ENCODE results near the gene PARM1. TPM values are rescaled to one million over a fixed set of nuclear protein-coding genes. Genes with fewer than 3 reads are reported as not detected.

PARM1 gene
- total and polyA plus RNA-seq, 2 experiments from 2014 or later: 4.9 to 10.4 TPM

DNA sequence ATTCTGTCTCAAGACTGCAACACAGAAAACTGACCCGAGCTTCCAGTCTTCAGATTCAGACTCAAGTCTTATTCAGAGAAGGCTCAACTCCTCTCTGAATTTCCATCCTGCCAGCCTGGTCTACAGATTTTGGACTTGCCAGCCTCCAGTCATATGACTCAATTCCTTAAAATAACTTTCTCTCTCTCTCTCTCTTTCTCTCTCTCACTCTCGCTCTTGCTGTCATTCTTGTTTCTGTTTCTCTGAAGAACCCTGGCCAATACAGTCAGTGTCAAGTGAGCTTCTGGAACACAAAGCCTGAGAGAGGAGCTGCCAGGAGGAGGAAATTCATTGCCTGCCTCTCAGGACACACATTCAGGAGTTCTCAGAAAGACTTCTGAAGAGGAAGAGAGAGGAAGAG lies 154.9 kb downstream of the PARM1 start:
- no peak for TF ChIP-seq ZNF114 (CRISPR knock-in tag; IDR thresholded peaks at IDR 0.05)
- Histone ChIP-seq H3K27ac (ENCODE audit: low read depth) (no peak overlapping the region), H3F3A (replicated peaks; ENCODE audit: low read depth) (no peaks in the 10 kb centered on the region), H2AFZ (no peak overlapping the region), H3K27me3 (ENCODE audit: insufficient read depth) (no peaks in the 10 kb centered on the region), H4K20me1 (replicated peaks; ENCODE audit: insufficient read depth) (no peaks in the 10 kb centered on the region), H3K9me2 (ENCODE audit: insufficient read depth) (0 out of 2 replicates have a peak, but pooled peaks cover 7% of the 10 kb centered on the region), H3K4me3 (no peak overlapping the region), H3K79me2 (replicated peaks; ENCODE audit: insufficient read depth) (no peaks in the 10 kb centered on the region), H3K4me2 (no peak overlapping the region), H3K4me1 (ENCODE audit: insufficient read depth) (peaks cover 7% of the 10 kb centered on the region), H3K36me3 (ENCODE audit: insufficient read depth) (no peaks in the 10 kb centered on the region)
- Mint-ChIP-seq H3K4me3 (no peak overlapping the region), H3K36me3 (ENCODE audit: low read depth) (no peaks in the 10 kb centered on the region; the same call in 2 of the 3 replicates), H3K9me3 (no peaks in the 10 kb centered on the region; the same call in 2 of the 3 replicates), H3K4me1 (peaks cover 4% of the 10 kb centered on the region), H3K27me3 (ENCODE audit: insufficient read depth, low read depth, poor library complexity) (no peaks in the 10 kb centered on the region), H3K27ac (no peak overlapping the region)
- ATAC-seq: no peak
- DNase-seq (ENCODE audit: low spot score): no peak

DNA sequence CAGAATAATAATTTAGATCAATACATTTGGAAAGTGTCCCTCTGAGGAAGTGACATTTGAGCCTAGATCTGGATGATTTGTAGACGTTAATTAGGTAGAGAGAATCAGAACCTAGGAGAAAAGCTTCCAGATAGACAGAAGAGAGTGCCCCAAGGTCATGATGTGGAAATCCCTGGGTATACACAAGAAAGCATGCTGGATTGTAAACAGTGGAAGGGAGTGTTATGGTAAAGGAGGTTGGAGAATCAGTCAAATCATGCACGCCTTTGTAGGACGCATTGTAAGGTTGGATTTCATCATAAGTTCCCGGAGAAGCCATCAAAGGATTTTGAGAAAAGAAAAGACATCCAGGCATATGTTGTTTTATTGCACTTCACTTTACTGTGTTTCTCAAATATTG lies 156.3 kb downstream of the PARM1 start:
- H3K27me3 Mint-ChIP-seq (ENCODE audit: insufficient read depth, low read depth, poor library complexity): no peaks in the 10 kb centered on the region
- Histone ChIP-seq H3K4me2 (no peak overlapping the region), H3K4me3 (no peak overlapping the region), H3F3A (replicated peaks; ENCODE audit: low read depth) (no peaks in the 10 kb centered on the region), H3K4me1 (ENCODE audit: insufficient read depth) (peaks cover 7% of the 10 kb centered on the region), H2AFZ (no peak overlapping the region), H3K27me3 (ENCODE audit: insufficient read depth) (no peaks in the 10 kb centered on the region), H4K20me1 (replicated peaks; ENCODE audit: insufficient read depth) (no peaks in the 10 kb centered on the region), H3K27ac (ENCODE audit: low read depth) (no peak overlapping the region), H3K36me3 (ENCODE audit: insufficient read depth) (no peaks in the 10 kb centered on the region), H3K79me2 (replicated peaks; ENCODE audit: insufficient read depth) (no peaks in the 10 kb centered on the region), H3K9me2 (ENCODE audit: insufficient read depth) (0 out of 2 replicates have a peak, but pooled peaks cover 7% of the 10 kb centered on the region)
- DNase-seq (ENCODE audit: low spot score) (no peak), ATAC-seq (no peak)
- H3K4me3 Mint-ChIP-seq: no peak overlapping the region
- H3K27ac Mint-ChIP-seq: no peak overlapping the region
- no peaks in the 10 kb centered on the region; the same call in 2 of the 3 replicates for H3K9me3 Mint-ChIP-seq
- H3K36me3 Mint-ChIP-seq (ENCODE audit: low read depth): no peaks in the 10 kb centered on the region; the same call in 2 of the 3 replicates
- H3K4me1 Mint-ChIP-seq: peaks cover 4% of the 10 kb centered on the region
- TF ChIP-seq EZH2 (IDR thresholded peaks at IDR 0.05; ENCODE audit: low read depth, unreplicated experiment): no peak
- TF ChIP-seq EZH2phosphoT487 (IDR thresholded peaks at IDR 0.05; ENCODE audit: unreplicated experiment): no peak
- no peak for TF ChIP-seq JUNB (IDR thresholded peaks at IDR 0.05; ENCODE audit: unreplicated experiment)
- no peak for TF ChIP-seq CTCF (conservative IDR thresholded peaks at IDR 0.05; ENCODE audit: low read depth in 2 of 2)
- no peak for TF ChIP-seq REST (IDR thresholded peaks at IDR 0.05; ENCODE audit: unreplicated experiment)
- no peak for TF ChIP-seq NANOG (IDR thresholded peaks at IDR 0.05; ENCODE audit: borderline replicate concordance)
- TF ChIP-seq ETS1 (IDR thresholded peaks at IDR 0.05): no peak
- TF ChIP-seq STAT1 (IDR thresholded peaks at IDR 0.05; ENCODE audit: unreplicated experiment): no peak
- TF ChIP-seq ZNF331 (CRISPR knock-in tag; IDR thresholded peaks at IDR 0.05; ENCODE audit: low read depth): no peak
- TF ChIP-seq ZNF114 (CRISPR knock-in tag; IDR thresholded peaks at IDR 0.05): no peak
- TF ChIP-seq POLR2AphosphoS5 (IDR thresholded peaks at IDR 0.05; ENCODE audit: low read depth): no peak
